K562 (cell line): ENCODE data around the gene NEU1. TPM values are rescaled to one million over a fixed set of nuclear protein-coding genes. Genes with fewer than 3 reads are reported as not detected.

Experiments
- ARHGAP35 ChIP-seq: fragments of 450-650 bp; IDR thresholded peaks from 2 replicates; pipeline ENCODE4 v1.6.1; 2018; ENCODE audit not compliant: partially characterized antibody
- CBX1 ChIP-seq: sonication (generic); IDR thresholded peaks from 2 replicates; pipeline ENCODE4 v1.6.1; 2016; ENCODE audit warnings: antibody characterized with exemption, low read depth, mild to moderate bottlenecking
- CCAR2 ChIP-seq: fragments of 200-400 bp; formaldehyde crosslinking; IDR thresholded peaks from 2 replicates; pipeline ENCODE4 v1.6.1; 2017; ENCODE audit warnings: mild to moderate bottlenecking, low read depth, low read length
- CEBPB ChIP-seq: fragments of 450-650 bp; IDR thresholded peaks from 2 replicates; pipeline ENCODE4 v1.6.1; 2016; ENCODE audit warnings: missing genetic modification characterization, missing compliant biosample characterization
- EP400 ChIP-seq: fragments of 450-650 bp; IDR thresholded peaks from 2 replicates; pipeline ENCODE4 v1.6.1; 2017; ENCODE audit warnings: antibody characterized with exemption, mild to moderate bottlenecking, moderate library complexity
- HOXB6 ChIP-seq: fragments of 250-450 bp; sonication (Bioruptor Pico); IDR thresholded peaks from 2 replicates; pipeline ENCODE4 v1.5.1; 2022; ENCODE audit warnings: mild to moderate bottlenecking, borderline replicate concordance
- HSF4 ChIP-seq: fragments of 250-450 bp; sonication (Bioruptor Pico); IDR thresholded peaks from 2 replicates; pipeline ENCODE4 v2.1.2; 2022; ENCODE audit warnings: mild to moderate bottlenecking, moderate library complexity, borderline replicate concordance
- KLF1 ChIP-seq: fragments of 450-650 bp; IDR thresholded peaks from 2 replicates; pipeline ENCODE4 v1.6.1; 2016; ENCODE audit warnings: missing genetic modification characterization, missing compliant biosample characterization
- MYNN ChIP-seq, 2 experiments: sonication (generic); formaldehyde crosslinking in 1 of 2; IDR thresholded peaks; 2 replicates each; pipeline versions ENCODE4 v1.5.0 to v1.6.1; 2016 to 2020; ENCODE audit warnings: antibody characterized with exemption in 1 of 2, missing genetic modification reagents in 1 of 2
- PBX2 ChIP-seq, 2 experiments: IDR thresholded peaks in 1 of 2; conservative IDR thresholded peaks in 1 of 2; 2 replicates each; pipeline ENCODE4 v1.6.1; 2016; ENCODE audit warnings: low read depth in 2 of 2, mild to moderate bottlenecking in 1 of 2, missing compliant biosample characterization in 1 of 2, missing genetic modification characterization in 1 of 2, moderate library complexity in 1 of 2
- RBFOX2 ChIP-seq: fragments of 200-400 bp; formaldehyde crosslinking; IDR thresholded peaks from 2 replicates; pipeline ENCODE4 v1.6.1; 2017; ENCODE audit warnings: low read depth, mild to moderate bottlenecking, low read length, moderate library complexity
- SIN3A ChIP-seq, 2 experiments: fragments of 150-350 bp in 1 of 2; IDR thresholded peaks; 2 replicates each; pipeline ENCODE4 v1.6.1; 2011 to 2016; ENCODE audit warnings: borderline replicate concordance in 2 of 2, low read depth in 2 of 2, low read length in 2 of 2, mild to moderate bottlenecking in 2 of 2, moderate library complexity in 2 of 2; ENCODE audit not compliant: control insufficient read depth in 1 of 2
- SMARCA4 ChIP-seq: fragments of 450-650 bp; IDR thresholded peaks from 2 replicates; pipeline ENCODE4 v1.6.1; 2016
- SMARCB1 ChIP-seq: IDR thresholded peaks from 2 replicates; pipeline ENCODE4 v1.6.1; 2011; ENCODE audit warnings: improper control_type of control experiment, low read depth; ENCODE audit not compliant: insufficient read length
- SPI1 ChIP-seq: IDR thresholded peaks from 2 replicates; pipeline ENCODE4 v1.6.1; 2011; ENCODE audit warnings: low read depth, low read length, control low read depth, borderline replicate concordance
- U2AF1 ChIP-seq: fragments of 200-400 bp; formaldehyde crosslinking; optimal IDR thresholded peaks from 2 replicates; pipeline ENCODE3; 2017; ENCODE audit warnings: mild to moderate bottlenecking, low read depth, low read length, moderate library complexity
- ZC3H8 ChIP-seq: fragments of 450-650 bp; IDR thresholded peaks from 2 replicates; pipeline ENCODE4 v1.6.1; 2017
- ZNF23 ChIP-seq: fragments of 250-450 bp; sonication (Bioruptor Pico); IDR thresholded peaks from 2 replicates; pipeline ENCODE4 v1.4.0; 2020; ENCODE audit warnings: mild to moderate bottlenecking
- ZNF695 ChIP-seq: fragments of 450-650 bp; formaldehyde crosslinking; IDR thresholded peaks from 2 replicates; pipeline ENCODE4 v1.4.0; 2020; ENCODE audit warnings: mild to moderate bottlenecking, moderate library complexity
- ZNF76 ChIP-seq: fragments of 250-450 bp; sonication (Bioruptor Pico); IDR thresholded peaks from 2 replicates; pipeline ENCODE4 v1.4.0; 2020; ENCODE audit warnings: mild to moderate bottlenecking, moderate library complexity, borderline replicate concordance
- polyA plus RNA-seq, 8 experiments: library from polyadenylated mRNA; depleted of rRNA in 4 of 8; stranded (reverse) in 5 of 8; unstranded in 3 of 8; fragments of >200 nt; fragmentation: Nextera tagmentation in 2 of 8; fragmentation: Illumina TruSeq in 1 of 8; extraction: Ambion mirVana in 2 of 8; extraction: Trizol in 1 of 8; gene quantifications; 2 replicates each; pipeline versions ENCODE4 v1.2.1 to v1.2.3, GENCODE V29; 2011 to 2014; ENCODE audit warnings: inconsistent platforms in 1 of 8, missing spikeins in 1 of 8
- total RNA-seq, 7 experiments: library from RNA; depleted of rRNA in 6 of 7; stranded (reverse); fragments of >200 nt in 6 of 7; fragmentation: Illumina TruSeq in 2 of 7; extraction: Trizol in 2 of 7; gene quantifications; 2 replicates each; pipeline versions ENCODE4 v1.2.1 to v1.2.3, GENCODE V29; 2011 to 2021; ENCODE audit warnings: low replicate concordance in 1 of 7
- TF ChIP-seq, protein P1 (sequence below): fragments of 450-650 bp; IDR thresholded peaks from 2 replicates; pipeline ENCODE4 v1.6.1; 2016; ENCODE audit warnings: mild to moderate bottlenecking
- TF ChIP-seq, protein P2 (sequence below): fragments of 250-450 bp; sonication (Bioruptor Pico); IDR thresholded peaks from 2 replicates; pipeline ENCODE4 v1.9.0; 2021; ENCODE audit warnings: mild to moderate bottlenecking
- TF ChIP-seq, protein P3 (sequence below): fragments of 250-450 bp; sonication (Bioruptor Pico); IDR thresholded peaks from 2 replicates; pipeline ENCODE4 v1.8.0; 2022; ENCODE audit warnings: inconsistent platforms, mild to moderate bottlenecking, moderate library complexity, borderline replicate concordance

NEU1 gene
- total and polyA plus RNA-seq, 9 of the 15 experiments (the other 6 are each of a cell fraction or from before 2014, with no cell fraction given): 14.8 to 67.8 (median 51.0) TPM

DNA sequence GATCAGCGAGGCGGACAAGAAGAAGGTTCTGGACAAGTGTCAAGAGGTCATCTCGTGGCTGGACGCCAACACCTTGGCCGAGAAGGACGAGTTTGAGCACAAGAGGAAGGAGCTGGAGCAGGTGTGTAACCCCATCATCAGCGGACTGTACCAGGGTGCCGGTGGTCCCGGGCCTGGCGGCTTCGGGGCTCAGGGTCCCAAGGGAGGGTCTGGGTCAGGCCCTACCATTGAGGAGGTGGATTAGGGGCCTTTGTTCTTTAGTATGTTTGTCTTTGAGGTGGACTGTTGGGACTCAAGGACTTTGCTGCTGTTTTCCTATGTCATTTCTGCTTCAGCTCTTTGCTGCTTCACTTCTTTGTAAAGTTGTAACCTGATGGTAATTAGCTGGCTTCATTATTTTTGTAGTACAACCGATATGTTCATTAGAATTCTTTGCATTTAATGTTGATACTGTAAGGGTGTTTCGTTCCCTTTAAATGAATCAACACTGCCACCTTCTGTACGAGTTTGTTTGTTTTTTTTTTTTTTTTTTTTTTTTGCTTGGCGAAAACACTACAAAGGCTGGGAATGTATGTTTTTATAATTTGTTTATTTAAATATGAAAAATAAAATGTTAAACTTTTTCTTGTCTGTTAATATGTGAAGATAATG lies 32.9 kb downstream of the NEU1 start (continued):
- TF ChIP-seq ZNF76 (CRISPR knock-in tag): no peak
- TF ChIP-seq ARHGAP35: no peak
- no peak for TF ChIP-seq MYNN (IDR thresholded peaks at IDR 0.05)
- TF ChIP-seq MYNN (CRISPR knock-in tag; IDR thresholded peaks at IDR 0.05): no peak
- TF ChIP-seq, protein P1, sequence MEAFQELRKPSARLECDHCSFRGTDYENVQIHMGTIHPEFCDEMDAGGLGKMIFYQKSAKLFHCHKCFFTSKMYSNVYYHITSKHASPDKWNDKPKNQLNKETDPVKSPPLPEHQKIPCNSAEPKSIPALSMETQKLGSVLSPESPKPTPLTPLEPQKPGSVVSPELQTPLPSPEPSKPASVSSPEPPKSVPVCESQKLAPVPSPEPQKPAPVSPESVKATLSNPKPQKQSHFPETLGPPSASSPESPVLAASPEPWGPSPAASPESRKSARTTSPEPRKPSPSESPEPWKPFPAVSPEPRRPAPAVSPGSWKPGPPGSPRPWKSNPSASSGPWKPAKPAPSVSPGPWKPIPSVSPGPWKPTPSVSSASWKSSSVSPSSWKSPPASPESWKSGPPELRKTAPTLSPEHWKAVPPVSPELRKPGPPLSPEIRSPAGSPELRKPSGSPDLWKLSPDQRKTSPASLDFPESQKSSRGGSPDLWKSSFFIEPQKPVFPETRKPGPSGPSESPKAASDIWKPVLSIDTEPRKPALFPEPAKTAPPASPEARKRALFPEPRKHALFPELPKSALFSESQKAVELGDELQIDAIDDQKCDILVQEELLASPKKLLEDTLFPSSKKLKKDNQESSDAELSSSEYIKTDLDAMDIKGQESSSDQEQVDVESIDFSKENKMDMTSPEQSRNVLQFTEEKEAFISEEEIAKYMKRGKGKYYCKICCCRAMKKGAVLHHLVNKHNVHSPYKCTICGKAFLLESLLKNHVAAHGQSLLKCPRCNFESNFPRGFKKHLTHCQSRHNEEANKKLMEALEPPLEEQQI: no peak
- peak; percentile 1 to 71; a peak in 2 of 4 replicates for TF ChIP-seq SIN3A (IDR thresholded peaks at IDR 0.05; ENCODE audit: borderline replicate concordance in 2 of 2, control insufficient read depth in 1 of 2, low read depth in 2 of 2, low read length in 2 of 2)
- no peak for TF ChIP-seq U2AF1
- TF ChIP-seq CBX1: no peak
- no peak for TF ChIP-seq ZC3H8
- no peak for TF ChIP-seq RBFOX2
- no peak for TF ChIP-seq SMARCB1
- TF ChIP-seq CEBPB (tag): no peak
- no peak for TF ChIP-seq ZNF23 (CRISPR knock-in tag)
- TF ChIP-seq EP400: no peak
- no peak for TF ChIP-seq CCAR2
- TF ChIP-seq, protein P2, sequence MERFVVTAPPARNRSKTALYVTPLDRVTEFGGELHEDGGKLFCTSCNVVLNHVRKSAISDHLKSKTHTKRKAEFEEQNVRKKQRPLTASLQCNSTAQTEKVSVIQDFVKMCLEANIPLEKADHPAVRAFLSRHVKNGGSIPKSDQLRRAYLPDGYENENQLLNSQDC (CRISPR knock-in tag): no peak
- TF ChIP-seq, protein P3, sequence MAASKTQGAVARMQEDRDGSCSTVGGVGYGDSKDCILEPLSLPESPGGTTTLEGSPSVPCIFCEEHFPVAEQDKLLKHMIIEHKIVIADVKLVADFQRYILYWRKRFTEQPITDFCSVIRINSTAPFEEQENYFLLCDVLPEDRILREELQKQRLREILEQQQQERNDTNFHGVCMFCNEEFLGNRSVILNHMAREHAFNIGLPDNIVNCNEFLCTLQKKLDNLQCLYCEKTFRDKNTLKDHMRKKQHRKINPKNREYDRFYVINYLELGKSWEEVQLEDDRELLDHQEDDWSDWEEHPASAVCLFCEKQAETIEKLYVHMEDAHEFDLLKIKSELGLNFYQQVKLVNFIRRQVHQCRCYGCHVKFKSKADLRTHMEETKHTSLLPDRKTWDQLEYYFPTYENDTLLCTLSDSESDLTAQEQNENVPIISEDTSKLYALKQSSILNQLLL: no peak
- no peak for TF ChIP-seq SPI1
- no peak for TF ChIP-seq KLF1 (tag)
- 0 out of 2 replicates have a peak, but pooled peaks have one; percentile 23 for TF ChIP-seq SMARCA4
- no peak for TF ChIP-seq PBX2 (CRISPR knock-in tag; IDR thresholded peaks at IDR 0.05; ENCODE audit: low read depth)
- no peak for TF ChIP-seq PBX2 (tag; conservative IDR thresholded peaks at IDR 0.05; ENCODE audit: low read depth)
- TF ChIP-seq HOXB6 (CRISPR knock-in tag): no peak
- no peak for TF ChIP-seq HSF4 (CRISPR knock-in tag)
- no peak for TF ChIP-seq ZNF695 (CRISPR knock-in tag)
